ENCODE results near the gene GART.
"Not testable (repeated sequence)": the region's sequence is repeated elsewhere in the genome, so short reads cannot be mapped to it uniquely, and the experiment has no call there.

The GART gene

GRCh38 chr21:33518899-33519298 is 23.0 kb downstream of the GART start:
- no peak for DNase-seq (ENCODE audit: low read depth in 2 of 3, low spot score in 1 of 3)

- DNase-seq (ENCODE audit: low read depth in 2 of 3, low spot score in 1 of 3) = no peak
These were observed 27.7 kb downstream of the GART start for GRCh38 chr21:33514229-33514628.

- DNase-seq (ENCODE audit: low read depth in 2 of 3, low spot score in 1 of 3) = no peak
These were observed 29.4 kb downstream of the GART start for GRCh38 chr21:33512481-33512880.

DNA sequence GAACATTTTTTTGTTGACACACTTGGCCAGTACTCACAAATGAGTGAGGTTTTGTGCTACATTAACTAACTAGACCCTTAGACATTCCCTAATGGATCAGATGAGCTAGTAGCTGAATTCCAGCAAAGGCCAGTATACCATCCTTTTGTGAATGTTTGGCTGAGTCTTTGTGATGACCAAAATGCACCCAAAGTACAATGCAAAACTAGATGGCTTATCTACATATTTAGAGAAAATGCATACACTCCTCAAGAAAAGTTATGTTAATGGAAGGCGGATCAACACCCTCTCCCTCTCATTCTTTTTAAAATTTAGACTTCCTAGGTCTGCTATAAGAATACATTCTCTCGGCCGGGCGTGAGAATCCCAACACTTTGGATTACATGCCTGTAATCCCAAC is 30.3 kb downstream of the GART start:
- no peak for DNase-seq (ENCODE audit: low read depth in 2 of 3, low spot score in 1 of 3)

DNA sequence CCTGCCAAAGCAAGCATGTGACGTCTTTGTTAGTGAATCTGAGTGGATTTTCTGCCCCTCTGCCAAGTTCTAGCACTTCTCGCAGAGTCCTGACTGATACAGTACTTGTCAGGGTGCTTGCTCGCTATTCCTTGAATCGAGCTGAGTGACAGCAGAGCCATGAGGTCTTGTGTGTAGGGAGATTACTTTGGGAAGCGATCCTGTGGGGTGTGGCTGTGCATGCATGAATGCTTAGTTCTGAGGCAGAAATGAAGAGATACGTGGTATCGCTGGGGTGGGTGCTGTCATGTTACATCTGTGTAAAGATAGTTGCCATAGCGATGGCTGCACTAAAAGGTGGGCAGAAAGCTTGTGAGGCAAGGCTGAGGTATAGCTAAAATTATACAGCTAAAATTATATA is 31.1 kb downstream of the GART start:
- no peak for DNase-seq (ENCODE audit: low read depth in 2 of 3, low spot score in 1 of 3)

DNA sequence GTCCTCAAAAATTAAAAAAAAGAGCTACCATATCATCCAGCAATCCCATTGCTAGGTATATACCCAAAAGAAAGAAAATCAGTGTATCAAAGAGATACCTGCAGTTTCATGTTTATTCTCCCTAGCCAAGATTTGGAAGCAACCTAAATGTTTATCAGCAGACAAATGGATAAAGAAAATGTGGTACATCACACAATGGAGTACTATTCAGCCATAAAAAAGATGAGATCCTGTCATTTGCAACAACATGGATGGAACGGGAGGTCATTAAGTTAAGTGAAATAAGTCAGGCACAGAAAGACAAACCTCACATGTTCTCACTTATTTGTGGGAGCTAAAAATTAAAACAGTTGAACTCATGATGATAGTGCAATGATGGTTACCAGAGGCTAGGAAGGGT is 34.9 kb downstream of the GART start:
- DNase-seq (ENCODE audit: low read depth in 2 of 3, low spot score in 1 of 3) = not testable (repeated sequence)

DNA sequence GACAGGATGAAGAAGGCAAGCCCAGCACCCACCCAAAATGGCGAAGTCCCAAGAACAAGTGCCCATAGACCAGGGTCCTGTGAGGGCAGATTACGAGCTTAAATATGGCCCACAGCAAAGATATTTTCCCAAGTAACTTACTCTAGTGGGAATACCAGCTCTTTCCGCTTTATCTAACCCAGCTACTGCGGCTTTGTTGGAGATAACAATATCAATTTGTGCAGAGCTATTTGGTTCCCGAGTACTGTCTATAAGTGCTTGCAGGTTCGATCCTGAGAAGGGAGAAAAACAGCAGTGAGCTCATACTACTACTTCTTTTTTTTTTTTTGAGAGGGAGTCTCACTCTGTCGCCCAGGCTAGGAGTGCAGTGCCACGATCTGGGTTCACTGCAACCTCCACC is 36.1 kb downstream of the GART start:
- DNase-seq (ENCODE audit: low read depth in 2 of 3, low spot score in 1 of 3) = no peak

- no peak for DNase-seq (ENCODE audit: low read depth in 2 of 3, low spot score in 1 of 3)
These were observed 45.6 kb downstream of the GART start for GRCh38 chr21:33496345-33496744.

- DNase-seq (ENCODE audit: low read depth in 2 of 3, low spot score in 1 of 3) = no peak
These were observed 46.2 kb downstream of the GART start for GRCh38 chr21:33495743-33496142.

- no peak for DNase-seq (ENCODE audit: low read depth in 2 of 3, low spot score in 1 of 3)
These were observed 48.2 kb downstream of the GART start for GRCh38 chr21:33493756-33494155.

DNA sequence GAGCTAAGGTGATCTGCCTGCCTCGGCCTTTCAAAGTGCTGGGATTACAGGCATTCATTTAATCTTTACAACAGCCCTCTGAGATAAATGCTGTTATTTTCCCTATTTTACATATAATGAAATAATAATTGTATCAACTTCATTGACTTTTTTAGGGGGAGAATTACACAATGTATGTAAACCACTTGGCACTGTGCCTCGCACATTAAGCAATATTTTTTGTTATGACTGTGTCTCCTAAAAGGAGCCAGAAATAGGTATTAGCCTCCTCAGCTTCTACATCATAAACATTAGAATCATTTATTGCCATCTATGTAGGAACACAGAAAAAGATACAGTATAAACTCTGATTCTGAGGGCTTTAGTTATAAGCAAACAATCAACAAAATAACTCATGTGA is 49.3 kb downstream of the GART start:
- no peak for DNase-seq (ENCODE audit: low read depth in 2 of 3, low spot score in 1 of 3)

GRCh38 chr21:33491373-33492102 is 50.4 kb downstream of the GART start, which contains the start of gene DNAJC28:
TSS of gene DNAJC28 (minus strand) at chr21:33491716. CDS start at chr21:33489393, 2,323 bp downstream.
- peak; percentile 85 to 92 (median 90) for DNase-seq (ENCODE audit: low read depth in 2 of 3, low spot score in 1 of 3)

GRCh38 chr21:33490991-33491372 is 50.9 kb downstream of the GART start:
- DNase-seq (ENCODE audit: low read depth in 2 of 3, low spot score in 1 of 3) = no peak

DNA sequence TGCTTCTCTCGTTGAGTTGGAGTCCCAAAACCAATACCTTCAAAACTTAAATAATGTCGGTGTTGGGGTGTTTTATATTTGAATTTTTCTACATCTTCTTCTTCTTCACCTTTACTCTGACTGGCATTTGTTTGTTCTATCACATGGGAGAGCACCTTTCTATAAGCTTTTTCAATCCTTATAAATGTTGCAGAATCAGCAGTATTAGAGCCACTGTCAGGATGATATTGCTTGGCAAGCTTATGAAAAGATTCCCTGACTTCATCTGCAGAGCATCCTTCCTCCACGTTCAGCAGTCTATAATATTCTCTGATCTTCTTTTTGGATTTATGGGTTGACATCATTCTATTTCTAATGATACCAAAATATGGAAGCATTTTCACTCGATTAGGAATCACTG is 53.0 kb downstream of the GART start:
- no peak for DNase-seq (ENCODE audit: low read depth in 2 of 3, low spot score in 1 of 3)

- DNase-seq (ENCODE audit: low read depth in 2 of 3, low spot score in 1 of 3) = no peak
These were observed 53.9 kb downstream of the GART start for GRCh38 chr21:33487996-33488395.

- no peak for DNase-seq (ENCODE audit: low read depth in 2 of 3, low spot score in 1 of 3)
These were observed 60.5 kb downstream of the GART start for GRCh38 chr21:33481314-33481943.

- DNase-seq (ENCODE audit: low read depth in 2 of 3, low spot score in 1 of 3) = no peak
These were observed 61.3 kb downstream of the GART start for GRCh38 chr21:33480481-33481103.

- peak; percentile 92 to 97 (median 94) for DNase-seq (ENCODE audit: low read depth in 2 of 3, low spot score in 1 of 3)
These were observed 62.0 kb downstream of the GART start, which contains the start of gene TMEM50B for GRCh38 chr21:33479679-33480480. TSS of gene TMEM50B (minus strand) at chr21:33479974. CDS start at chr21:33468885, 11,089 bp downstream.

DNA sequence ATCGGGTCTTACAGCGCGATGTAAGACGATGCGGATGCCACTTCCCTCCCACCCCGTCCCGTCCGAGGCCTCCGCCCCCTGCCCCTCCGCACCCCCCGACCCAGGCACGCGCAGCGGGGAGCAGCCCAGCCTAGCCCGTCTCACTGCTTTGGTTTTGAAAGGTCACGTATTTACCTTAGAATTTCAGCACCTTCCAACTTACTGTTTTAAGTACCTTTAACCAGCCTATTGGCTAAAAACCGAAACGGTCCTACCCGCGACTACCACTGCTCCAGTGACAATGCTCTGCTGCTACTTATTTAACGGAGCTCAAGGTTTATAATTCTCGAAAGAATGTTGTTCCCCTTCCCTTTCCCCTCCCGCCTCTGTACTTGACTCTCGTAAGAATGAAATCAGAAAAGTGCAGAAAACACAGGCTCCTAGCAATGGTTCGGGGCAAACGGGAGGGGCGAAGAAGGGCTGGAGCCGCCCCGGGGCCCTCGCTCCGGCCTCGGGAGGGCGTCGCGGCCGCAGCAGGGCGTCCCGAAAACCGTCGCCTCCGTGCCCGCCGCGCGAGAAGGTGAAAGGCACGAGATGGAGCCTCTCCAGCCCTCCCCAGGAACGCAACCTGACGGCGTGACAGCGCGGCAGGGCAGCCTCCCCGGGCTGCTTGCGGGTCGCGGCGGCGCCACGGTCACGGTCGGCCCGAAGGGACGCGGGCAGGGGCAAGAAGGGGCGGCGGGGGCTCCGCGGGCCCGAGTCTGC is 62.8 kb downstream of the GART start:
- DNase-seq (ENCODE audit: low read depth in 2 of 3, low spot score in 1 of 3) = peak in 2 of 3 donors; percentile 14 to 25

DNA sequence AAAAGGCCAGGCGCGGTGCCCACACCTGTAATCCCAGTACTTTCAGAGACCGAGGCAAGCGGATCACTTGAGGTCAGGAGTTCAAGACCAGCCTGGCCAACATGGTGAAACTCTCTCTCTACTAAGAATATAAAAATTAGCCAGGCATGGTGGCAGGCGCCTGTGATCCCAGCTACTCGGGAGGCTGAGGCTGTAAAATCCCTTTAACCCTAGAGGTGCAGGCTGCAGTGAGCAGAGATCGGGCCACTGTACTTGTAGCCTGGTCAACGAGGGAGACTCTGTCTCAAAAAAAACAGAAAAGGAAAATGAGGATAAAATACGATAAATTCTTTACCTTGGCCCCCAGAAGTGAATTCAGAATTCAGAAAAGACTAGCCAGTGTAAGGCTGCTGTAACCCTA is 63.7 kb downstream of the GART start:
- no peak for DNase-seq (ENCODE audit: low read depth in 2 of 3, low spot score in 1 of 3)

GRCh38 chr21:33477066-33477465 is 64.9 kb downstream of the GART start:
- DNase-seq (ENCODE audit: low read depth in 2 of 3, low spot score in 1 of 3) = no peak
